Effector memory CD8-positive, alpha-beta T cell (primary cell): ENCODE measurements around the gene HOXC12.

Experiments
- ATAC-seq: fragments of 150-1000 bp; cut with Tn5 transposase; replicated peaks from 2 replicates; pipeline ENCODE4 v1.10.0; 2021; ENCODE audit warnings: mild to moderate bottlenecking, moderate library complexity
- DNase-seq, 3 experiments: peaks; one replicate each; pipeline ENCODE4 v3.0.0; 2021
- H3K27ac Mint-ChIP-seq, 2 donors: one replicate each; pipeline ENCODE4 v1.8.0; 2022; ENCODE audit warnings: mild to moderate bottlenecking in 2 of 2, mixed read lengths in 2 of 2, moderate library complexity in 2 of 2
- H3K27me3 Mint-ChIP-seq, 2 donors: one replicate each; pipeline ENCODE4 v1.8.0; 2022; ENCODE audit warnings: mixed read lengths in 2 of 2
- H3K36me3 Mint-ChIP-seq: one replicate; pipeline ENCODE4 v1.8.0; 2022; ENCODE audit warnings: mild to moderate bottlenecking, moderate library complexity, mixed read lengths; ENCODE audit not compliant: insufficient read depth
- H3K4me1 Mint-ChIP-seq, 2 donors: one replicate each; pipeline ENCODE4 v1.8.0; 2022; ENCODE audit warnings: low read depth in 2 of 2, mixed read lengths in 2 of 2
- H3K4me3 Mint-ChIP-seq, 2 donors: one replicate each; pipeline ENCODE4 v1.8.0; 2022; ENCODE audit warnings: mild to moderate bottlenecking in 2 of 2, mixed read lengths in 2 of 2, moderate library complexity in 2 of 2
- H3K9me3 Mint-ChIP-seq, 2 donors: one replicate each; pipeline ENCODE4 v1.8.0; 2022; ENCODE audit warnings: mixed read lengths in 2 of 2

HOXC12 gene

GRCh38 chr12:53966085-53966384, 11.3 kb downstream of the HOXC12 start:
- Mint-ChIP-seq H3K27ac (no peak overlapping the region), H3K27me3 (peaks cover 86 to 98% of the 10 kb centered on the region in 2 donors), H3K36me3 (peaks cover 22% of the 10 kb centered on the region), H3K4me3 (peak overlapping the region; percentile 2 to 46), H3K9me3 (no peaks in the 10 kb centered on the region), H3K4me1 (peaks cover 23 to 26% of the 10 kb centered on the region in 2 donors)
- no peak for ATAC-seq
- DNase-seq = no peak

DNA sequence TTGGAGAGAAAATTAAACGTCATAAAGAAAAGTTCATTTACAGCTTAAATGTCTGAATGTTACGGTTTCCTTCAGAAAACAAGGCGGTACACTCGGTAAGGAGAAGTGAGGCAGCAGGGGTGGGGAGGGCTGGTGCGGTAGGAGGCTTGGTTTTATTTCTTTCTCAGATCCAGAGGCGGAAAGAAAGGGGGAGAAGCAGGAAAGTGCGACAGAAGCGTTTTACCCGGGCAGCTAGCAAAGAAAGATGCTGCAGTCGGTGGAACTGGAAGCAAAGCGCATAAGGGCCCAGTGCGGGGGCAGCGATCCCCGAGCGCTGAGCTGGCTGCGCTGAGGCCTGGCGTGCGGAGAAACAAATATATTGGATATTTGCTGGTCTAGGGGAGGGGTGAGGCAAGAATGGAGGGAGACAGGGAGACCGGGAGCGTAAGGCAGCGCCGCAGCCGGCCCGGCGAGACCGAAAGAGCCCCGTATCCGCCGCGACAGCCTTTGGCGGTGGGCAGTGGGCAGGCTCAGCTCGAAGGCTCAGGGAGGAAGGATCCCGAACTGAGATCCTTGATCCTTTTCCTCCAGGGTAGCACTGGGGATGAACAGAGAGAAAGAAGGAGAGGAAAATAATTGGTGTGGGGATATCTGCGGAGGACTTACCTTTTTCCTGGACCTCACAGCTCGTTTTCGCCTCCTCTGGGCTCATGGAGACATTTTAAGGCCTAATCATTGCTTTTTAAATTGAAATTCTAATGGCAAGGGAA, 11.9 kb downstream of the HOXC12 start:
- DNase-seq = no peak
- no peak overlapping the region for H3K27ac Mint-ChIP-seq
- ATAC-seq = no peak
- no peaks in the 10 kb centered on the region for H3K9me3 Mint-ChIP-seq
- H3K27me3 Mint-ChIP-seq = peaks cover 90 to 100% of the 10 kb centered on the region in 2 donors
- H3K36me3 Mint-ChIP-seq = peaks cover 20% of the 10 kb centered on the region
- peaks cover 23 to 26% of the 10 kb centered on the region in 2 donors for H3K4me1 Mint-ChIP-seq
- peak overlapping the region; percentile 2 to 46 for H3K4me3 Mint-ChIP-seq

- H3K4me1 Mint-ChIP-seq = peaks cover 23 to 26% of the 10 kb centered on the region in 2 donors
- DNase-seq = no peak
- no peak overlapping the region for H3K27ac Mint-ChIP-seq
- H3K9me3 Mint-ChIP-seq = no peaks in the 10 kb centered on the region
- peaks cover 98 to 100% of the 10 kb centered on the region in 2 donors for H3K27me3 Mint-ChIP-seq
- H3K36me3 Mint-ChIP-seq = peaks cover 17% of the 10 kb centered on the region
- no peak for ATAC-seq
- no peak overlapping the region for H3K4me3 Mint-ChIP-seq
Observed at GRCh38 chr12:53967421-53967925, 12.8 kb downstream of the HOXC12 start.

- Mint-ChIP-seq H3K36me3 (peaks cover 21% of the 10 kb centered on the region), H3K9me3 (no peaks in the 10 kb centered on the region), H3K27me3 (peaks cover 98 to 100% of the 10 kb centered on the region in 2 donors), H3K4me3 (no peak overlapping the region), H3K27ac (no peak overlapping the region), H3K4me1 (peaks cover 30 to 34% of the 10 kb centered on the region in 2 donors)
- ATAC-seq = no peak
- no peak for DNase-seq
Observed at GRCh38 chr12:53968214-53969127, 13.8 kb downstream of the HOXC12 start.

GRCh38 chr12:53969588-53970259, 15.0 kb downstream of the HOXC12 start:
- Mint-ChIP-seq H3K4me3 (no peak overlapping the region), H3K27me3 (peaks cover 94 to 100% of the 10 kb centered on the region in 2 donors), H3K9me3 (no peaks in the 10 kb centered on the region), H3K36me3 (peaks cover 28% of the 10 kb centered on the region), H3K27ac (no peak overlapping the region), H3K4me1 (peaks cover 25 to 28% of the 10 kb centered on the region in 2 donors)
- DNase-seq (no peak), ATAC-seq (no peak)

DNA sequence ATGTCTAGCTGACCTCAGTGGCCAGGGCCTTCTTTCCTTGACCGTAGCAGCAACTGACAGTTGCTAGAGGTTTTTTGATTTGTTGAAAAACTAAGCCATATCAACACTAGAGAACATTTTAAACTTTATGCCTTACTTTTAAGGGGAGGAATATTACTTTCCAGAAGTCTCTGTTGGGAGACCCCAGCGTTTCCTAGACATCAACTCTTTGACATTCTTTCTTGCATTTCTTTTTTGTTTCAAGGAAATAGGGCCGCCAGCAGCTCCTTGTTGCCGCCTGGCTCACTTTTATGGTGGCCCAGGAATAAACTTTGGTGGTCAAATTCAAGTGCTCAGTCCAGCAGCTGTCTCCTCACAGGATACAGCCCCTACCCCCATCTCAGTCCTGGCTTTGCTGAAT, 15.7 kb downstream of the HOXC12 start:
- H3K9me3 Mint-ChIP-seq = no peaks in the 10 kb centered on the region
- peaks cover 26% of the 10 kb centered on the region for H3K36me3 Mint-ChIP-seq
- DNase-seq = no peak

GRCh38 chr12:53971129-53971528, 16.4 kb downstream of the HOXC12 start:
- no peak overlapping the region for H3K27ac Mint-ChIP-seq
- peaks cover 28% of the 10 kb centered on the region for H3K36me3 Mint-ChIP-seq
- no peak overlapping the region for H3K4me3 Mint-ChIP-seq
- H3K27me3 Mint-ChIP-seq = peaks cover 88 to 100% of the 10 kb centered on the region in 2 donors
- no peaks in the 10 kb centered on the region for H3K9me3 Mint-ChIP-seq
- no peak for DNase-seq
- peaks cover 18 to 24% of the 10 kb centered on the region in 2 donors for H3K4me1 Mint-ChIP-seq
- no peak for ATAC-seq

More for the DNA sequence above, 15.7 kb downstream of the HOXC12 start:
- Mint-ChIP-seq H3K4me3 (no peak overlapping the region), H3K4me1 (peaks cover 21 to 26% of the 10 kb centered on the region in 2 donors), H3K27me3 (peaks cover 88 to 100% of the 10 kb centered on the region in 2 donors), H3K27ac (no peak overlapping the region)
- no peak for ATAC-seq

DNA sequence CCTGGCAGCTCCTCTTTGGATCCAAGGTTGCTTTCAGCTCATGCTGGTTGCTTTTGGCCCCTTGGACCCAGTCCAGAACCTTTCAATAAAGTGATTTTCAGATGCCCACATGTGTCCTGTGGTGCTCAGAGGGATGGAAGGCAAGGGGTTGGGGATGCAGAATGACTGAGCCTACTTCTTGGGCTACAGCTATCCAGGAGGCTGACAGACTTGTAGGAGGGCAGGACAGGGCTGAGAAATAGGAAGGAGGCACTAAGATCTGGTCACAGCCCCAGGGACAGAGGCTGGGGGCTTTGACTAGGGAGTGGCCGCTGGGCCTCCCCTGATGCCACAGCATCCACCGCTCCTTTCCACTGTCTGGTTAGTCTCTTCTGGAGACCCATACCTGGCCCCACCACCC, 17.0 kb downstream of the HOXC12 start:
- Mint-ChIP-seq H3K27ac (no peak overlapping the region), H3K4me1 (peaks cover 12 to 18% of the 10 kb centered on the region in 2 donors), H3K27me3 (peaks cover 88 to 100% of the 10 kb centered on the region in 2 donors), H3K9me3 (no peaks in the 10 kb centered on the region), H3K4me3 (no peak overlapping the region), H3K36me3 (peaks cover 32% of the 10 kb centered on the region)
- no peak for ATAC-seq
- no peak for DNase-seq

- Mint-ChIP-seq H3K4me3 (peak overlapping the region in 1 of 2 donors; percentile 70), H3K27me3 (peaks cover 88 to 100% of the 10 kb centered on the region in 2 donors), H3K27ac (no peak overlapping the region), H3K36me3 (peaks cover 32% of the 10 kb centered on the region), H3K4me1 (peaks cover 11 to 17% of the 10 kb centered on the region in 2 donors), H3K9me3 (no peaks in the 10 kb centered on the region)
- no peak for ATAC-seq
- DNase-seq = no peak
Observed at GRCh38 chr12:53972152-53972702, 17.5 kb downstream of the HOXC12 start.

DNA sequence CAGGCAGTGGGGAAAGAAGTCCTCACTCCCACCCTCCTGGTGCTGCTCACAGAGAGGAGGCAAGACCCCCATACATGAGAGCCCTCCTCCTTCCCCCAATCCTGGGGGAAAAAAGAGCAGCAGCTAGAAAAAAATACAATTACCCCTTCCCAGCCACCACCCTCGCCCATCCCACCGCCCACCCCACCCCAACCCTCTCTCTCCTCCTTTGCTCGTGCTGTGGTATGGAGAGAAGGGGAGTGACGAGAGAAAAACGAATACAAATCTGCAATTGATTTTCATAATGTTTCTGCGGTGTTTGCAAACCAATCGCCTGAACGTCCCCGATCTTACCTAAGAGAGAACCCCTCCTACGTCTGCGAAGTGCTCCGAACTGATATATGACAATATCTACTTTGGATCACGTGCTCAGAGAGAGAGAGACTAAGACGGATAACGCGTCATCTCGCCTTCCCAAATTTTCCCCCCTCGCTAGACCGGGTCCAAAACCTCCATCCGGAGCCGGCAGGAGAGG, 18.1 kb downstream of the HOXC12 start, which contains the start of gene HOXC11:
TSS of gene HOXC11 (plus strand) at position 405 of the 514 bp plus-strand sequence. CDS start 116 bp downstream, outside the sequence.
- Mint-ChIP-seq H3K27ac (peak within 1 kb of the TSS; percentile 11 to 82), H3K27me3 (peaks cover 88 to 100% of the 10 kb centered on the region in 2 donors), H3K4me1 (peaks cover 11 to 17% of the 10 kb centered on the region in 2 donors), H3K4me3 (peak within 1 kb of the TSS; percentile 73 to 74), H3K9me3 (no peaks in the 10 kb centered on the region), H3K36me3 (peaks cover 32% of the 10 kb centered on the region)
- no peak for ATAC-seq
- DNase-seq = no peak

DNA sequence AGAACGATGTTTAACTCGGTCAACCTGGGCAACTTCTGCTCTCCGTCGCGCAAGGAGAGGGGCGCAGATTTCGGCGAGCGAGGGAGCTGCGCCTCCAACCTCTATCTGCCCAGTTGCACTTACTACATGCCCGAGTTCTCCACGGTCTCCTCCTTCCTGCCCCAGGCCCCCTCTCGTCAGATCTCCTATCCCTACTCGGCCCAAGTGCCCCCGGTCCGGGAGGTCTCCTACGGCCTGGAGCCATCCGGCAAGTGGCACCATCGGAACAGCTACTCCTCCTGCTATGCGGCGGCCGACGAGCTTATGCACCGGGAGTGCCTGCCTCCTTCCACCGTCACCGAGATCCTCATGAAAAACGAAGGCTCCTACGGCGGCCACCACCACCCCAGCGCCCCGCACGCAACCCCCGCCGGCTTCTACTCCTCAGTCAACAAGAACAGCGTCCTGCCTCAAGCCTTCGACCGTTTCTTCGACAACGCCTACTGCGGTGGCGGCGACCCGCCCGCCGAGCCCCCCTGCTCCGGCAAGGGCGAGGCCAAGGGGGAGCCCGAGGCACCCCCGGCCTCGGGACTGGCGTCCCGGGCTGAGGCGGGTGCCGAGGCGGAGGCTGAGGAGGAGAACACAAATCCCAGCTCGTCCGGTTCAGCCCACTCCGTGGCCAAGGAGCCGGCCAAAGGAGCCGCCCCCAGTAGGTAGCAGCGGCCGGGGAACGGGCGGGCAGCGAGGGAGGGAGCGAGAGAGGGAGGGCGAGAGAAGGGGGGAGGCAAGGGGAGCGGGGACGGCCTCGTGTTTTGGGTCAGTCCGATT, 18.7 kb downstream of the HOXC12 start:
- Mint-ChIP-seq H3K9me3 (no peaks in the 10 kb centered on the region), H3K4me3 (peak overlapping the region; percentile 73 to 74), H3K4me1 (peaks cover 15 to 17% of the 10 kb centered on the region in 2 donors), H3K27me3 (peaks cover 88 to 100% of the 10 kb centered on the region in 2 donors), H3K27ac (peak overlapping the region; percentile 11 to 82), H3K36me3 (peaks cover 36% of the 10 kb centered on the region)
- no peak for ATAC-seq
- DNase-seq = no peak
